SH-SY5Y (cell line): ENCODE measurements around the gene LYPD6B.

Experiments
- GATA2 ChIP-seq: IDR thresholded peaks from 2 replicates; pipeline ENCODE4 v1.6.1; 2011; ENCODE audit warnings: mild to moderate bottlenecking, low read depth, low read length
- GATA3 ChIP-seq: IDR thresholded peaks from 2 replicates; pipeline ENCODE4 v1.6.1; 2011; ENCODE audit warnings: low read depth, mild to moderate bottlenecking, low read length, moderate library complexity

DNA sequence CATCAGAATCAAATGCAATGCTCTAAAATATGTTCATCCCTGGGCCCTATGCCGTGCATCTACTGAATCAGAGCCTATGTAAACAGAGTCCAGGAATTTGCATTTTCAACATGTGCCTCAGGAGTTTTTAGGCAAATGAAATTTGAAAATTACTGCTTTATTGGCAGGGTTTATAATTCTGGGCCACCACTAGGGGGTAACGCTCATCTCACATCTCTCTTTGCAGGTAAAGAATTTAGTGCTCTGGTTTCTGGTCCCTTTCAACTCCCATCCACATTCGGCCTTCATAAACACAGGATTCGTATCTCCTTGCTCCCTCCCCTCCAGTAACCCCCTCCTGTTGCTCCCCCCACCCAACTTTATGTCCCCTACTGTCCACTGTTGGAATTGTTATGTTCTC is 49.3 kb downstream of the LYPD6B start:
- no peak for TF ChIP-seq GATA3
- no peak for TF ChIP-seq GATA2
